EL (cell line): ENCODE results near the gene PRM3.

Experiments used
- DNase-seq: peaks from one replicate; pipeline ENCODE4 v3.0.0-alpha.2; 2016

PRM3 gene

DNA sequence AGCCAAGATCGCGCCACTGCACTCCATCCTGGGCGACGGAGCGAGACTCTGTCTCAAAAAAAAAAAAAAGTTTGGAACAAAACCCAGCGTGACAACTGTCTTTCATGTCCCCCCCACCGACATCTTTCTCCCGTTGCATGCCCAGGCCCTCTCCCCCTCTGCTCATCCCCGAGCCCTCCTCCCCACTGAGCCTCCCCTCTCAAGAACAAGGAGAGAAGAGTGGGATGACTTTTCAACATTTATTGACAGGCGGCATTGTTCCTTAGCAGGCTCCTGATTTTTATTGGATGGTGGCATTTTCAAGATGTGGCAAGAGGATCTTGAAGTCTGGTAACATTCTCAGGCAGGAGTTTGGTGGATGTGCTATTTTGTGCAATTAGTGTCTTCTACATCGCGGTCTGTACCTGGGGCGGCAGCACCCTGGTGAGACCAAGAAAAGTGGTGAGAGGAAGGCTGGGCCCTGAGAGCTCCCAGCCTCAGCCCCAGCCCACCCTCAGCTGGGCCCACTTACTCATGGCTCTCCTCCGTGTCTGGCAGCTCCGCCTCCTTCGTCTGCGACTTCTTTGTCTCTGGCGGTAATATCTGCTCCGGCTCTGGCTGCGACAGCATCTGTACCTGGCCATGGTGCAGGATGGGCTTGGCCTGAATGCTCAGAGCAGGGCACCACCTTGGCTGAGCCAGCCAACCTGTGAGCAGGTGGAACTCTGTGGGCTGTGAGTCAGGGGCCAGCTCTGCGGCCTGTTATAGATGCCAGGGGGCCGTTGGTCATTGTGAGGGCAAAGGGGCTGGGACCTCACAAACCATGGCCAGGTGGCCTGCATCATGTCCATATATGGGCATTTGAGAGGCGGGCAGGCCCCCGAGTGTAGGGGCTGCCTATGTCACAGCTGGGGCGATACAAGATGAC is 7.4 kb upstream of the PRM3 start, which contains the start of gene PRM1:
TSS of gene PRM1 (minus strand) at position 715 of the 907 bp plus-strand sequence. CDS start at position 623, 92 bp downstream.
- no peak for DNase-seq

DNA sequence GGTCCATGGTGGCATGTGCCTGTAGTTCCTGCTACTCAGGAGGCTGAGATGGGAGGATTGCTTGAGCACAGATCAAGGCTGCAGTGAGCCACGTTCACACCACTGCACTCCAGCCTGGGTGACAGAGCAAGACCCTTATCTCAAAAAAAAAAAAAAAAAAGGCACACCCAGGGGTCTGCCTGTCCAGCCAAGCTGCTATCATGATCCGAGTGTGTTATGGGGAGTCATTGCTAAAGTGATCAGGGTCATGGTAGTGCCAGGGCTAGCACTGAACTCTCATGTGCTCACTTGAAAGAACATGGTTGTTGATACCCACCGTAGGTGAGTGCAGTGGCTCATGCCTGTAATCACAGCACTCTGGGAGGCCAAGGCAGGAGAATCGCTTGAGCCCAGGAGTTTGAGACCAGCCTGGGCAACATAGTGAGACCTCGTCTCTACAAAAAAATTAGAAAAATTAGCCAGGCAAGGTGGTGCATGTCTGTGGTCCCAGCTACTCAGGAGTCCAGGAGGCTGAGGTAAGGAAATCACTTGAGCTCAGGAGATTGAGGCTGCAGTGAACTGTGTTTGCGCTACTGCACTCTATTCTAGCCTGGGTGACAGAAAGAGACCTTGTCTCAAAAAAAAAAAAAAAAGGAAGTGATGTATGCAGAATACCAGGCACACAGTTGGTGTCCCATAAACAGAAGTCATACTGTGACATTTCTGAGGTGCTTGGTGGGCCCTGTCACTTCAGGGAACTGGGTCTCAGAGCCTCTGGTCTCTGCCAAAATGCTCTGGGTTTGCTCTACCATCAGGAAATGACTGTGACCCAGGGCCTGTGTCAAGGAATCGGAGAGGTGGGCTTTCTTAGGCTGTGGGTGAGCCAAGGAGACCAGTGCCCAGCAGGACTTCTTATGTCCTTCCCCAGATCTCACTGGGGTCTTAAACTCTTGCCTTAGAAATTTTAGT is 5.5 kb upstream of the PRM3 start:
- DNase-seq, result no peak

DNA sequence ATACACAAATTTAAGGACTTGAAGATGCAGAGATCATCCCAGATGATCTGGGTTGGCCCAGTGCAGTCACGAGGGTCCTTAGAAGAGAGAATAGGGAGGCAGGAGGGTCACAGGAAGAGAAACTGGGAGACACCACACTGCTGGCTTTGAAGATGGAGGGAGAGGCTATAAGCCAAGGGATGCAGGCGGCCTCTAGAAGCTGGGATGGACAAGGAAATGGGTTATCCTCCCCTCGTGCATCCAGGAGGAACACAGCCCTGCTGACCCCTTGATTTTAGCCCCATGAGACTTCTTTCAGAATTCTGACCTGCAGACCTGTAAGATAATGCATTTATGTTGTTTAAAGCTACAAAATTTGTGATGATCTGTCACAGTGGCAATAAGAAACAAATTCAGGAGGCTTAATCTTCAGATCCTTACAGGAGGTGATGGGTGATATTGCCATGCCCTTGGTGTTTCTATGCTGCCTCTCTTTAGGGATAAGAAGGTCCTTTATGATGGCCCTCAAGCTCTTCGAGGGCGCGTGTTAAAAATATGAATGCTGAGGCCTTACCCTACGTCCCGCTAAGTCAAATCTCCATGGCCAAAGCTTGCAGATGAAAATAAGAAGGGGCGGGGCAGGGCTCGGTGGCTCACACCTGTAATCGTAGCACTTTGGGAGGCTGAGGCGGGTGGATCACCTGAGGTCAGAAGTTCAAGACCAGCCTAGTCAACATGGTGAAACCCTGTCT is 4.3 kb upstream of the PRM3 start:
- DNase-seq, result no peak

DNA sequence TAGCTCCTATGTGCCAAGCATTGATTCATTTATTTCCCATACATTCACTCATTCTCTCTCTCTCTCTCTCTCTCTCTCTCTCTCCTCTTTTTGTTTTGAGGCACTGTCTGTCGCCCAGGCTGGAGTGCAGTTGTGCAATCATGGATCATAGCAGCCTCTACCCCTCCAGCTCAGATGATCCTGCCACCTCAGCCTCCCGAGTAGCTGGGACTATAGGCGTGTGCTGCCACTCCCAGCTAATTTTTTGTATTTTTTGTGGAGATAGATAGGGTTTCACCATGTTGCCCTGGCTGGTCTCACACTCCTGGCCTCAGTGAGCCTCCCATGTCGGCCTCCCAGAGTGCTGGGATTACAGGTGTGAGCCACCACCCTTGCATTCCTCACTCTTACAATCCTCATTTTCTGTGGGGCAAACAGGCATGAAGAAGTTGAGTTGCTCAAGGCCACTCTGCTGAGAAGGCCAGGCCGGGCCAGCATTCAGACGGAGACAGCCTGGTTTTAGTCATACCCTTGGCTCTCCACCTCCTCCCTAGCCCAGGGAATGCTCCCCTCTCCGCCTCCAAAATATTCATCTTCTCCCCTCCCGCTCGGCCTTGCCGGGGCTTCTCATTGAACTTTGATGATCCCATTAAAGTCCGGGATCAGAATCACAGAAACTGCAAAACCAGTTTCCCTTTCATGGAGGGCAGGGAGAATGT is 3.6 kb upstream of the PRM3 start:
- no peak for DNase-seq

DNA sequence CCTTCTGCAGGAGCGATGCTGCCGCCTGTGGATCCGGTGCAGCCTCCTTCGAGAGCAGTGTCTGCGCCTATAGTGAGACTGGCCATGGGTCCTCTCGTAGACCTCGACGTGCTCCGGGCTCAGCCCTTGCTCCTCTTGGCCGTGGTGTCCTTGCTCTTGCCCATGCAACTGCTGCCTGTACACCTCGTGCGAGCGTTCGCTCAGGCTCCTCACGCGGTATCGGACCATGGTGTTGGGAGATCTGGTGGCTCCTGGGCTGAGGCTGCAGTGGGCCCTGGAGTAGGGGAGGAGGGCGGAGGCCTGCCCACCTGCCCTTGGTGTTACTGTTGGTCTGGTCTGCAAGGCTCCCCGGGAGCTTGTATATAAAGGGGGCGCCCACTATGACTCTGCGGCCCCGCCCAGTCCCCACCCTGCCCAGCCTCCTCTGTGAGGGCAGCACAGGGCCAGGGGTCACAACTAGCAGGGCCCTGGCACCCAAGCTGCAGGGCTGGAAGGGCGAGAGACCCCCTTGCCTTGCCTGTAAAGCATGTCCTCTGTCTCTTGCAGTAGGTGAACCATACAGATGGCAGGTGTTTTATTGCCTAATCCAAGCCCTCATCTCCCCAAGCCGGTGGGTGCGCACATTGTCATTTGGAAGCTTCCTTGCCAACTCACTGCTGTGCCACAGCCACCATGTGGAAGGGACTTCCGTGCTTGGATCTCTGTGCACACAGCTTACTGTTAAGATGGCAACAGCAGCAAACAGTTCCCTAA is 2.9 kb upstream of the PRM3 start, which contains the start of gene PRM2:
TSS of gene PRM2 (minus strand) at position 338 of the 753 bp plus-strand sequence. CDS start at position 228, 110 bp downstream.
- no peak for DNase-seq

DNA sequence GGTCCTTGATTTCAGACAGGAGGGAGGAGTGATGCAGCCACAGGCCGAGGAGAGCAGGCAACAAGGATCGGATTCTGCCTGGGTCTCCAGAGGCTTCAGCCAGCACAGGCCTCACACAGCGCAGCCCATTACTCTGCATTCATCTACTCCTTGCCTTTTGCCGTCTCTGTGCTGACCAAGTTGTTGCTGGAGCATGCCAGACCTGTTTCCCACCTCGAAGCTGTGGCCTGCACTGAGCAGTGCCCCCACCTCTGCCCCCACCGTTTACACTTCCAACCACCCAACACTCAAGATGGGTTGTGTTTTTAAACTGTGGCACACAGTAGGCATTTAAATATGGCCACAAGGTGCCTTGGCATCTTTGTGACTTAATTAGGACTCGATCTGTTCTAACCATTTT is 1.5 kb upstream of the PRM3 start:
- DNase-seq, result no peak

DNA sequence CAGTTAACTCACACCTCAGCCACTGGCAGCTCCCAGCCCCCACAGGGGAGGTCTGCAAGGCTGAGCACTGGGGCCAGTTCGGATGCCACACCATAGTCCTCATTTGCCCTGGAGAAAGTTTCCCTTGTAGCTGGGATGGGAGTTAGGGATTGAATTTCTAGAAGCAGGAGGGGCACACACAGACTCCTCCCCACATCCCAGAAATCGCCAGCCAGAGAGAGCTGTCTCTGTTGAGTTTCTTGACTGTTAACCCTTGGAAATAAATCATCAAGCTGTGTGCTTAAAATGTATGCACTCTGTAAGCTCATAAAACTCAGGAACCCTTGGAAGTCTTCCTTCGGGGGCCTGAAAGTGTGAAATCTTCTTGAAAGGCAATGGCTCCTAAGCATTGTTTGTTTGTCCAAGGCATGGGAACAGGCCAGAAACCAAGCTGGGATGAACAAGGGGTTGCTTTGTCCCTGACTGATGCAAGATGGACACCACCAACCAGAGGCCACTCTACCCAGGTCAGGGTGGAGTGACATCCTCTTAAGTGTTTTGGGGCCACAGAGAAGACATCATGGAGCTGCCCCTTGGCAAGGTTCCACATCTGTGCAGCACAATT is 394 bp upstream of the PRM3 start:
- no peak for DNase-seq

DNA sequence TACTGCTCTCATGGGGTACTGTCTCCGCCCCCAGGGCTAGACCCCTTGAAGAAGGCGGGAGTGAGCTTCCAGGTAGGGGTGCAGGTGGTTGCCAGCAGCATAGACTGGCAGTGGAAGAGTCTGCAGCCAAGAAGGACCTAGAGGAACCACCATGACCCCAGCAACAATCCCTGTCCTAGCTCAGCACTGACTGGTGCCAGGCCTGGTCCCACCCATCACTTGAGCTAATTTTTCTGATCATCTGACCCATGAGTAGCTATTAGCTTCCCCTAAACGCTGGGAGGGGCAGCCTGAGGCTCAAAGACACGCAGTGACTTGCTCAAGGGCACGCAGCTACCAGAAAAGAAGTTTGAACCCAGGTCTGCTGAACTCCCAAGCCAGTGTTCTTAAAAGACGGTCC is 945 bp downstream of the PRM3 start:
- no peak for DNase-seq

DNA sequence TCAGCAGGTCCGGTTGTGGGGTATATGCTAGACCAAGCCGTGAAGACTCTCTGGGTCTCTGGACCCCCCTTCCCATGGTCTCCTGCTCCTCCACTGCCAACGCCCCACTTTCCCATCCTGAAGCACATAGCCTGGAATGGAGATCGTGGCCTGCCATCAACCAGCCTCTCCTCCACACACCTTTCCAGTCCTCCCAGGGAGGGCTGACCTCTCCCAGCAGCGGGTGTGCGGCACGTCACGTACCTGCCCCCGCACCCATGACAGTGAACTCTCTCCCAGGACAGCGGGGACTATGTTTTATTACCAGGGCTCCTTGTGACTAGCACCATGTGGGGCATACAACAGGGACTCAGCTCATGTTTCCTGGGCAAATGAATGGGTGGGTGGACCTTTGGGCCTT is 1.8 kb downstream of the PRM3 start:
- no peak for DNase-seq

DNA sequence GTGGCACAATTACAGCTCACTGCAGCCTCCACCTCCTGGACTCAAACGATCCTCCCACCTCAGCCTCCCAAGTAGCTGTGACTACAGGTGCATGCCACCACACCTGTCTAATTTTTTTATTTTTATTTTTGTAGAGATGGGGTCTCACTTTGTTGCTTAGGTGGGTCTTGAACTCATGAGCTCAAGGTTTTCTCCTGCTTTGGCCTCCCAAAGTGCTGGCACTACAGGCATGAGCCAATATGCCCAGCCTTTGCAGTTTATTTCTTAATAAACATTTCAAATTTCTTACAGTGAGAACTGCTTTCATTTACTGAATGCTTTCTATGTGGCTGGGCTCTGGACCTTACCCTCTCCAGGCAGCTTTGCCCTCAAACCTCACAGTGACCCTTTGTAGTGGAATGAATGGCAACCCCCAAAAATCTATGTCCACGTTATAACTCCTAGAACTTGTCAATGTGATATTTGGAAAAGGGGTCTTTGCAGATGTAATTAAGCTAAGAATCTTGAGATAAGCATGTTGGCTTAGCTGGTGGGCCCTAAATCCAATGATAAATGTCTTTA is 2.7 kb downstream of the PRM3 start:
- no peak for DNase-seq

DNA sequence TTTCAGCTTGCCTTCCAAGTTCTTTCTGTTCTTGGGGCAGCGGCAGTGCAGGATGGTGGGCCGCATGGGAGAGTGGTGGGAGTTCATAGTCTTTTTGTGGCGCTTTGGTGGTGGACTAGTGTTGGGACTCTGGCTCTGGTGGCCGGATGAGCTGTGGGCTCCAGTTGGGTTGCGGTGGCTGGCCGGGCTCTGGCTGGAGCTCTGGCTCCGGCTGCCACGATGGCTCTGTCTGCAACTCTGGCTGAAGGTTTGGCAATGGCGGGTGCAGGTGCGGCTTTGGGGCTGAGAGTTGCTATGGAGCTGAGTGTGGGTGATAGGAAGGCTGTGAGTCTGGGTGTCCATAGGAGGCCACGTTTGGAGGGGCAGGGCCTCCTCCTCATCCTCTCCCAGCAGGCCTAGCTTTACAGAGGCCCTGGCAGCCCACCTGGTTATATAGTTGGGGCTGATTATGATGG is 4.5 kb downstream of the PRM3 start, which contains the start of gene TNP2:
TSS of gene TNP2 (minus strand) at position 405 of the 455 bp plus-strand sequence. CDS start at position 342, 63 bp downstream.
- no peak for DNase-seq

DNA sequence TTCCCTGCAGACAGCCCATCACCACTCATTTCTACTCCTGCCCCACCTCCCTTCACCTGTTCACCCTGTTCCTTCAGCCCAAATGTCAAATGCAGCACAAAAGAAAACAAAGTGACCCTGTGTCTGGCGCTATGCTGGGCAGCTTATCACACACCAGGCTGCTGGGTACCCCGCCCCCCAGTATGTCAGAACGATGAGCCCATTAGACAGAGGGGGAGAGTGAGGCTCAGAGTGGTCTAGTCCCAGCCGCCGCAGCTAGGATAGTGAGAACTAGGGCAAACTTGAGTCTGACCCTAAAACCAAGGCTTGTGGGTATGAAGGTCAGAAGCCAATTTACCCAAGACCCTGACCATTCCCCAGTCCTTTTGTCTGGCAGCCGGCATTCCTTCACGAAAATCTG is 8.3 kb downstream of the PRM3 start:
- DNase-seq, result no peak

DNA sequence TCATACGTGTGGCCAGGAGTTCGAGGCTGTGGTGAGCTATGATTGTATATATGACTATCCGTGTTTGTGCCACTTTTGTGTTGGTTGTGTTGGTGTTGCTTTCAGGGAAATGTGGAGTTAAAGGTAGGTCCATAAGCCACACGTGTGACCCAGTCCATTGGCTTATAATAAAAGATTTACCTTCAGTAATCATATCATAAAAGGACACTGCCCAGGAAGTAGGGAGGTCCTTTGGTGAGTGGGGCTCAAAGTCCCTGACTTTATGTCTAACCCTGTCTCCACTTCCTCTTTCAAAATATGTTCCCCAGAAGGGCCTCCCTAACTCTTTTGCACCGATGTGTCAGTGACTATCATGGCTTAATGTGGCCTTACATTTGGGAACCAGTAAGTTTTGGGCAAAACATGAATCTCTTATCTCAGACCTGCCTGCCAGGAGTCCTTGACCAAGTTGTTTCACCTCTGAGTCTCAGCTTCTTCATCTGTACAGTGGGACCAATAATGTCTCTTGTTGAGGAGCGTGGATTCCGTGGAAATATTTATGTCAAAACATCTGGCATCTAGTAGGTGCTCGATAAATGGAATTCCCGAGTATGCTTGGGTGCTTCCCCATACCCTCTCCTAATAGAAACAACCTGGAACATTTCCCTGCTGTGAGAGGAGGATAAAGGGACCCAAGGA is 9.1 kb downstream of the PRM3 start:
- DNase-seq, result no peak

DNA sequence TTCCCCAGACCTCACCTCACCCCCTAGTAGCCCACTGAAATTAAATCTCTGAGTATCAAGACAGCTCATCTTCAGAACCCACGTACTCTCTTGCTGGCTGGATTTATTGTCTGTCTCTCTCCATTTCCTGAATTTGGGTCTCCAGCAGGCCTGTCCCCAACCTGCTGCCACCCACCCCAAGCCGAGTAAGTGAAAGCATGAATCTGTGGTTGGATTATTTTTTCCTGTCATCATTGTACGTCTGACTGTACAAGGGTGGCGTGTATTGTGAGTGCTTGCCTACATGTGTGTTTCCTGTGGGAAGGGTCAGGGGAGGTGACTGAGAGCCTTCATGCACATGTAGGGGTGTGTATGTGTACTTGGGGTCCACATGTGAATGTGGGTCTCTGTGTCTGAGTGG is 9.7 kb downstream of the PRM3 start:
- no peak for DNase-seq

DNA sequence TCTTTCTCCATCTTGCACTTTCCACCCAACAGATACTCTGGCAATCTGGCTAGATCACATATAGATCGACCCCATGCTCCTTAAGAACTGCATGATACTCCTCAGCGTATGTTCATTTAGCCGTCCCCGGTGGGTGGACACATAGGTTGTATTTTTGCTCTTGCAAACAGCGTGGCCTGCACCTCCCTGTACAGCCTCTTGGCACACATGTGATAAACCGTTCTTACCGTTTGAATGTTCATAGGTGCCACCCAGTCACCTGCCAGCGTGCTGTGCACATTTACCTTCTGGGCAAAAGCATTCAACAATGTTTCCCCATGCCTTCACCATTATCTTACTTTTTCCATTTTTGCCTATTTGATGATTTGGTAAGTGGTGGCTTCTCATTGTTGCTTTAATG is 10.5 kb downstream of the PRM3 start:
- no peak for DNase-seq

DNA sequence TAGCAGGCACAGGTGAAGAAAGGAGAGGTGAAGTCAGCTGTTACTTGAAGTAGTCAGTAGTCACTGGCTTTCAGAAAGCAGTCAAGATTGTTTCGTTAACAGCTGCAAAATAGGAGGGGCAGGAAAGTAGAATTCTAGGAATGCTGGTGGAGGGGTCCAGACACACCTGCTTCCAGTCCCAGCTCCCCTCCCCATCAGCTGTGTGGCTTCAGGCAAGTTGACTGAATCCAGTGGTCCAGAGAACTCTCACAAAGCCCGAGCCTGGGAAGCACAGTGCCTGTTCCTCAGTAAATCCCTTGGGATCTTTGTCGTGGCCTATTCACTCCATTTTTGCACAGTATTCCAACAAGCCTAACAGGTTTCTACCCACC is 12.8 kb downstream of the PRM3 start:
- no peak for DNase-seq

DNA sequence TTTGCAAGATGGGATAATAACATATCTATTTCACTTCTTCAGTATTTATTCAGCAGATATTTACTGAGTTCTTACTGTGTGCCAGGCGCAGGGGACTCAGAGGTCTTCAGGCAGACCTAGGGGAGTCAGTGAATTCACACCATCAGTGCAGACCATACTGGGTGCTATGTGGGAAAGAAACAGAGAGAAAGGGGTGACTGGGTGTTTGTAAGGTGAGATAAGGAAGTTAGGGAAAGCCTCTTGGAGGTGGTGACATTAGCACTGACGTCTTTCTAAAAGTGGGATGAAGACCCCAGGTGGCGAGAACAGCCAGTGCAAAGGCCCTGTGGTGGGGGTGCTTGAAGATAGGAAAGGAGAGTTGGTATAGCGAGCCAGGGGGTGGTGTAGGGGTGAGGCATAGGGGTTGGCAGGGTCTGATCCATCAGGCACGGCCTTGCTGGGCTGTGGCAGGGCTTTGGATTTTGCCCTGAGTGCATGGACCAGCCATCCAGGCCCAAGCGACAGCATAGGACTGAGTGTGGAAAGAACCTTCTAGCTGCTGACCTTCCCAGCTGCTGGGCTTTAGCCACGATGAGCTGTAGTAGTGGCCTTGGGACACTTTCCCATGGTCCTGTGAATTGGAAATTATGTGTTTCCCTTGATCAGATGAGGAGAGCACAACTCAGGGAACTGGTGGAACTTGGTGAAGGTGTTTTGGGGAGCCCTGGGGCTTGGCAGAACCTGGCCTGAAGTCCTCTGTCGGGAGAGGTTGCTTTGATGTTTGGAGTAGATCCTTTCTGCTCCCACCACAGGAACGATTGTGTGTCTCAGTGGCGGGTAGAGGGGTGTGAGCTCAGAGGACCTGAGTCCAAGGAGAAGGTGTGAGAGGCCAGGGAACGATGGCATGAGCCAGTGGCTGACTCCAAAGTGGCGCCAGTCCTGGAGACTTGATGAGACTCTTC is 13.5 kb downstream of the PRM3 start:
- DNase-seq, result no peak
